ENCODE results near the gene B3GNT4. TPM values are rescaled to one million over a fixed set of nuclear protein-coding genes. Genes with fewer than 3 reads are reported as not detected.

The B3GNT4 gene
- total RNA-seq, 6 donors from 2014 or later: 0.24 to 0.44 (median 0.29) TPM; not detected in 3

DNA sequence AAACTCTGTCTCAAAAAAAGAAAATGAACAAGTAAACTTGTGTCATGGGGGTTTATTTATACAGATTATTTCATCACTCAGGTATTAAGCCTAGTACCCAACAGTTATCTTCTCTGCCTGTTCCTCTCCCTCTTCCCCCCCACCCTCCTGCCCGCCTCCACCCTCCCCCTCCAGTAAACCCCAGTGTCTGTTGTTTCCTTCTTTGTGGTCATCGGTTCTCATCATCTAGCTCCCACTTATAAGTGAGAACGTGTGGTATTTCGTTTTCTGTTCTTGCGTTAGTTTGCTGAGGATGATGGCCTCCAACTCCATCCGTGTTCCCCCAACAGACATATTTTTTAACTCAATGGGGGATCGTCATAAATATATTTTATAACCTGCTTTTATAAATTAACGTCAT lies 41.8 kb upstream of the B3GNT4 start:
- Histone ChIP-seq H3K4me1 (no peaks in the 10 kb centered on the region), H3K27ac (no peak overlapping the region), H3K36me3 (no peaks in the 10 kb centered on the region), H3K27me3 (no peaks in the 10 kb centered on the region), H3K9me3 (no peaks in the 10 kb centered on the region), H3K4me3 (no peak overlapping the region)
- ATAC-seq (ENCODE audit: low FRiP score in 2 of 2): no peak
- no peak for DNase-seq
- TF ChIP-seq EP300 (IDR thresholded peaks at IDR 0.05): no peak
- no peak for TF ChIP-seq POLR2A (IDR thresholded peaks at IDR 0.05)
- TF ChIP-seq POLR2AphosphoS5 (IDR thresholded peaks at IDR 0.05): no peak
- TF ChIP-seq, protein P1, sequence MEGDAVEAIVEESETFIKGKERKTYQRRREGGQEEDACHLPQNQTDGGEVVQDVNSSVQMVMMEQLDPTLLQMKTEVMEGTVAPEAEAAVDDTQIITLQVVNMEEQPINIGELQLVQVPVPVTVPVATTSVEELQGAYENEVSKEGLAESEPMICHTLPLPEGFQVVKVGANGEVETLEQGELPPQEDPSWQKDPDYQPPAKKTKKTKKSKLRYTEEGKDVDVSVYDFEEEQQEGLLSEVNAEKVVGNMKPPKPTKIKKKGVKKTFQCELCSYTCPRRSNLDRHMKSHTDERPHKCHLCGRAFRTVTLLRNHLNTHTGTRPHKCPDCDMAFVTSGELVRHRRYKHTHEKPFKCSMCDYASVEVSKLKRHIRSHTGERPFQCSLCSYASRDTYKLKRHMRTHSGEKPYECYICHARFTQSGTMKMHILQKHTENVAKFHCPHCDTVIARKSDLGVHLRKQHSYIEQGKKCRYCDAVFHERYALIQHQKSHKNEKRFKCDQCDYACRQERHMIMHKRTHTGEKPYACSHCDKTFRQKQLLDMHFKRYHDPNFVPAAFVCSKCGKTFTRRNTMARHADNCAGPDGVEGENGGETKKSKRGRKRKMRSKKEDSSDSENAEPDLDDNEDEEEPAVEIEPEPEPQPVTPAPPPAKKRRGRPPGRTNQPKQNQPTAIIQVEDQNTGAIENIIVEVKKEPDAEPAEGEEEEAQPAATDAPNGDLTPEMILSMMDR (IDR thresholded peaks at IDR 0.05): no peak
- 54 to 62% methylated on average over 8 of the region's 8 CpGs for WGBS, 2 donors

DNA sequence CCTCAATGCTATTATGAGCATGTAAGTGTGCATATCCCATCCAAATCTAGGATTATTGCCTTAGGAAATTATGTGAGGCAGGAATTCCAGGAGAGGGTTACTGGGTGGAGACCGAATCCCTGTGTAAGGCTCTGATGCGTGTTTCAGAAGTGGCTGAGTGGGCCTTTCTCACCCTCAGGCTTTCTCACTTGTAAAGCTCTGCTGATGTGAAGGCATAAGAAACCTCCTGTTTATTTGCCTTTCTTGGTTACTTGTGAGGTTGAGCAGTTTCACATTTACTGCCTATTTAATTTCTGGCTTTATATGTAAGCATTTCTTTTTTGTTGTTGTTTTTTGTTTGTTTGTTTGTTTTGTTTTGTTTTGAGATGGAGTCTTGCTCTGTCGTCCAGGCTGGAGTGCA lies 40.5 kb upstream of the B3GNT4 start:
- no peaks in the 10 kb centered on the region for H3K4me1 ChIP-seq
- H3K27ac ChIP-seq: no peak overlapping the region
- no peaks in the 10 kb centered on the region for H3K27me3 ChIP-seq
- DNase-seq (no peak), ATAC-seq (ENCODE audit: low FRiP score in 2 of 2) (no peak)
- H3K9me3 ChIP-seq: no peaks in the 10 kb centered on the region
- no peaks in the 10 kb centered on the region for H3K36me3 ChIP-seq
- H3K4me3 ChIP-seq: no peak overlapping the region
- TF ChIP-seq, protein P1 (IDR thresholded peaks at IDR 0.05): no peak
- TF ChIP-seq POLR2AphosphoS5 (IDR thresholded peaks at IDR 0.05) (no peak), EP300 (IDR thresholded peaks at IDR 0.05) (no peak), POLR2A (IDR thresholded peaks at IDR 0.05) (no peak)
- WGBS, 2 donors: 79 to 81% methylated on average over 3 of the region's 3 CpGs

DNA sequence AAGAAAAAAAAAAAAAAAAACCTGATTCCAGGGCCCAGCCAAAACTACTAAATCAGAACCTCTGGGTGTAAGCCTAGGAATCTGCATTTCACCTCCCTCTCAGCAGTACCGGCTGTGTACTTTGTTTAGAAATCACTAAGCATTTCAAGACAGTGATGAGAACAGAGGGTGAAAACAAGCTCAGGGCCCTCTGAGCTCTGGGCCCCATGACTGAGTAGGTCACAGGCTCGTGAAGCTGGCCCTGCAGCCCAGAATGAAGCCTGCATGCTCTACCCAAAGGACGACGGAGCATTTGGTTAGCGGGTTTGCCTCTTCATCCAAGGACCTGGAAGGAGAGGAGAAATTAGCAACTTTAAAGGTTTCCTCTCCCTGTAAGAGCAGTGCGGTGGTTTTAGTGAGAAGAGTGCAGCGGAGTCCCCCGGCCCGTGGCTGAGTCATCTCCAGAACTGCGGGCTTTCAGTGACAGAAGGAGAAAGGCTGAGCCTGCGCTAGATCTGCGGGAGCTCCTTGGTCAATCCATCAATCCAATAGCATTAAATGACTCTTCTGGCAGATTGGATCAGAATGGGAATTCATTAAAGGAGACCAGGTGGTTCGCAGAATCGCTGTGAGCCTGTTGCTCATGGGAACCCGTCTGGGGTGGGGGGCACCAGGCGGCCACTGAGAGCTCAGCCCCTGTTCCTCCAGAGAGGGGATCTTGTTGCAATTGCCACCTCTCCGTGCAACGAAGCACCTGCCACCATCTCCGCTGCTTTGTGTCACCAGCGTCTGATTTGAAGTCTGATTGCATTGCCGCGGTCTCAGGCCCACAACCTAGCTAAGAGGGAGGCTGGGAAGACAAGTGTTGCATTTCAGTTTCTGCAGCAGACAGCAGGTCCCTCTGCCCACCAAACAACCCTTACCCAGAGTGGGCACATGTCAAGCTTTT lies 36.8 kb upstream of the B3GNT4 start:
- Histone ChIP-seq H3K27me3 (no peaks in the 10 kb centered on the region), H3K27ac (no peak overlapping the region), H3K4me1 (no peaks in the 10 kb centered on the region), H3K4me3 (no peak overlapping the region), H3K36me3 (no peaks in the 10 kb centered on the region), H3K9me3 (no peaks in the 10 kb centered on the region)
- TF ChIP-seq POLR2A (IDR thresholded peaks at IDR 0.05) (no peak), EP300 (IDR thresholded peaks at IDR 0.05) (no peak), POLR2AphosphoS5 (IDR thresholded peaks at IDR 0.05) (no peak)
- TF ChIP-seq, protein P1 (IDR thresholded peaks at IDR 0.05): no peak
- no peak for DNase-seq
- ATAC-seq (ENCODE audit: low FRiP score in 2 of 2): peak in 1 of 2 donors; percentile 16
- 71 to 77% methylated on average over 22 of the region's 22 CpGs for WGBS, 2 donors

DNA sequence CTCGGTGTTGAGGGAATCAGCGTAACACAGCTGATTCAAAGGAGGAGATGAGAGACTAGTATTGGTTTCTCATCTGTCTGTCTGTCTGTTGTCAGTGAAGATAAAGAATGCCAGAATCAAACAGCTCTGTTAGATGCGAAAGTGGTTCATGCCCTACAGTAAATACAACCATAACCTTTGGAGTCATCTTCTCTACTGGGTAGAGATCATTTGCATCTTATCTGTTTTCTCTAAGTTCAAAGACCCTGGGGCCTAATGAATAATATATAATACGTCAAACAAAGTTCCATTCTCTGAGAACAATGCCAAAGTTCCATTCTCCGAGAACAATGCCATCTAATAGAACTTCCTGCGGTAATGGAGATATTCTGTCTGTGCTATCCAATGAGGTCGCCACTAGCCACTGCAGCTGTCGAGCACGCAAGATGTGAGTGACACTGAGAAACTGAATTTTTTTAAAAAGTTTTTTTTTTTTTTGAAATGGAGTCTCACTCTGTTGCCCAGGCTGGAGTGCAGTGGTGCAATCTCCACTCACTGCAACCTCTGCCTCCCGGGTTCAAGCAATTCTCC lies 36.1 kb upstream of the B3GNT4 start:
- Histone ChIP-seq H3K36me3 (no peaks in the 10 kb centered on the region), H3K9me3 (no peaks in the 10 kb centered on the region), H3K4me3 (no peak overlapping the region), H3K4me1 (no peaks in the 10 kb centered on the region), H3K27me3 (no peaks in the 10 kb centered on the region), H3K27ac (no peak overlapping the region)
- ATAC-seq (ENCODE audit: low FRiP score in 2 of 2): no peak
- 75 to 82% methylated on average over 10 of the region's 10 CpGs for WGBS, 2 donors
- TF ChIP-seq, protein P1 (IDR thresholded peaks at IDR 0.05): no peak
- TF ChIP-seq EP300 (IDR thresholded peaks at IDR 0.05): no peak
- TF ChIP-seq POLR2A (IDR thresholded peaks at IDR 0.05): no peak
- TF ChIP-seq POLR2AphosphoS5 (IDR thresholded peaks at IDR 0.05): no peak
- DNase-seq: no peak
